DOHH2 (cell line): Measurements from ENCODE around the gene ING4.

Experiments used
- H3F3A ChIP-seq: fragments of 200-600 bp; sonication (generic), shearing (Covaris generic); 2 replicates; pipeline ENCODE4 v1.6.0; 2016; ENCODE audit warnings: antibody characterized with exemption, mild to moderate bottlenecking; ENCODE audit not compliant: control insufficient read depth, insufficient read depth
- H3K27ac ChIP-seq: fragments of 200-600 bp; sonication (generic); 2 replicates; pipeline ENCODE4 v1.5.1; 2014; ENCODE audit warnings: low read depth, mild to moderate bottlenecking, low read length, moderate library complexity
- H3K27me3 ChIP-seq: fragments of 200-600 bp; sonication (generic); 2 replicates; pipeline ENCODE4 v1.6.1; 2014; ENCODE audit warnings: mild to moderate bottlenecking, low read length, mixed read lengths; ENCODE audit not compliant: control insufficient read depth
- H3K36me3 ChIP-seq: fragments of 200-600 bp; sonication (generic); 2 replicates; pipeline ENCODE4 v1.6.1; 2014; ENCODE audit warnings: mild to moderate bottlenecking, low read length, moderate library complexity, mixed read lengths; ENCODE audit not compliant: control insufficient read depth
- H3K4me1 ChIP-seq: fragments of 200-600 bp; sonication (generic); 2 replicates; pipeline ENCODE4 v1.6.1; 2014; ENCODE audit warnings: mild to moderate bottlenecking, low read length, mixed read lengths; ENCODE audit not compliant: control insufficient read depth
- H3K4me2 ChIP-seq: fragments of 200-600 bp; sonication (generic); 2 replicates; pipeline ENCODE4 v1.6.0; 2014; ENCODE audit warnings: mild to moderate bottlenecking, low read length, moderate library complexity
- H3K4me3 ChIP-seq: fragments of 200-600 bp; sonication (generic); 2 replicates; pipeline ENCODE4 v1.5.1; 2014; ENCODE audit warnings: mild to moderate bottlenecking, low read length, mixed read lengths
- H3K79me2 ChIP-seq: fragments of 200-600 bp; sonication (generic); 2 replicates; pipeline ENCODE4 v1.6.1; 2014; ENCODE audit warnings: mild to moderate bottlenecking, low read length, mixed read lengths; ENCODE audit not compliant: control insufficient read depth
- H3K9me2 ChIP-seq: fragments of 200-600 bp; sonication (generic); replicated peaks from 2 replicates; pipeline ENCODE4 v1.6.1; 2014; ENCODE audit warnings: mild to moderate bottlenecking, low read length, mixed read lengths; ENCODE audit not compliant: control insufficient read depth
- H3K9me3 ChIP-seq: fragments of 200-600 bp; sonication (generic); 2 replicates; pipeline ENCODE4 v1.6.1; 2014; ENCODE audit warnings: antibody characterized with exemption, low read length, mixed read lengths; ENCODE audit not compliant: control insufficient read depth, insufficient read depth
- H4K20me1 ChIP-seq: fragments of 200-600 bp; sonication (generic); 2 replicates; pipeline ENCODE4 v1.6.0; 2014; ENCODE audit warnings: low read depth, mild to moderate bottlenecking, antibody characterized with exemption, low read length, moderate library complexity; ENCODE audit not compliant: control insufficient read depth, insufficient read depth
- CTCF ChIP-seq: fragments of 200-600 bp; sonication (generic); IDR thresholded peaks from one replicate; pipeline ENCODE4 v1.5.1; 2014; ENCODE audit warnings: antibody characterized with exemption, mild to moderate bottlenecking, low read depth, low read length; ENCODE audit not compliant: poor library complexity, severe bottlenecking
- EZH2phosphoT487 ChIP-seq: fragments of 200-600 bp; sonication (generic); IDR thresholded peaks from 2 replicates; pipeline ENCODE4 v1.6.1; 2017; ENCODE audit warnings: borderline replicate concordance, mild to moderate bottlenecking, antibody characterized with exemption, low read length, moderate library complexity, mixed read lengths

The ING4 gene

DNA sequence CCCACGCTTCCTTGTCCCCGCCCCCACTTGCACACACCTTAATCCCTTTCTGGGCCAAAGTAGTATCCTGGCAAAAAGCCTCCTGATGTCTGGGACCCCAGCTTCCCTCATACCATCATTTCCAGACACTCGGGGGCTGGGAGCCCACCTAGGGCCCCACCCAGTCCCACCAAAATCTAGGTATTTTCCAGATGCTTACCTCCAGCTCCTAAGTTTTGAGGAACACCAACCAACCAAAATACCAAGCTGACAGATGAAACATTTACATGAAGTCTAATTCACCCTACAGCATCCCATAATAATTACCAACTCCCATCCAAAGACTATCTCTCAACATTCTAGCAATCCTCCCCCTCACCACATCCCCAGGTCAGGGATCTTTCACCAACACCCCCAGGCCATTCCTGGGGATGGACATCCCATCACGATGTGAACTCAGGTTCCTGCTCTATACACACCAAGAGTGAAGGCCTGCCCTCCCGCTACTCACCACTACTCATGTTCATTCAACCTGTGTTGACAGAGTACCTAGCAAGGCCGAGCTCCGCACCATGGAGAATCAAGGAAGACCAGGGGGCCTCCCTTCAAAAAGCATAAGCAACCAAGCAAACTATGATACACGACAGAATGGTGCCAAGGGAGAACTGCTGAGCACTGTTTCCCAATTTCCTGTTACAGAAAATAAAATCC is 54.2 kb downstream of the ING4 start:
- Histone ChIP-seq H3K4me3 (no peak overlapping the region), H3K4me1 (peaks cover 63% of the 10 kb centered on the region), H3K79me2 (peaks cover 32% of the 10 kb centered on the region), H3K36me3 (peaks cover 25% of the 10 kb centered on the region), H3K9me2 (no peaks in the 10 kb centered on the region), H3F3A (peaks cover 38% of the 10 kb centered on the region), H3K9me3 (no peaks in the 10 kb centered on the region), H3K4me2 (no peak overlapping the region), H3K27me3 (no peaks in the 10 kb centered on the region), H4K20me1 (peaks cover 16% of the 10 kb centered on the region), H3K27ac (no peak overlapping the region)
- TF ChIP-seq EZH2phosphoT487 = no peak
- TF ChIP-seq CTCF = no peak

GRCh38 chr12:6607751-6608591 is 54.9 kb downstream of the ING4 start:
- peaks cover 33% of the 10 kb centered on the region for H3K36me3 ChIP-seq
- H3K27me3 ChIP-seq = no peaks in the 10 kb centered on the region
- H3K4me2 ChIP-seq = peak overlapping the region; percentile 45
- H3K9me2 ChIP-seq = no peaks in the 10 kb centered on the region
- peak overlapping the region; percentile 27; the same call in 1 of the 2 replicates for H3K27ac ChIP-seq
- peaks cover 39% of the 10 kb centered on the region for H3K79me2 ChIP-seq
- peaks cover 65% of the 10 kb centered on the region for H3K4me1 ChIP-seq
- no peaks in the 10 kb centered on the region for H3K9me3 ChIP-seq
- H4K20me1 ChIP-seq = peaks cover 21% of the 10 kb centered on the region
- H3K4me3 ChIP-seq = 0 out of 2 replicates have a peak overlapping the region, but pooled peaks have one; percentile 10
- H3F3A ChIP-seq = peaks cover 38% of the 10 kb centered on the region
- TF ChIP-seq EZH2phosphoT487 (no peak), CTCF (no peak)

GRCh38 chr12:6606331-6607131 is 56.4 kb downstream of the ING4 start:
- H3K36me3 ChIP-seq = peaks cover 47% of the 10 kb centered on the region
- peaks cover 56% of the 10 kb centered on the region for H3K4me1 ChIP-seq
- H3K9me3 ChIP-seq = no peaks in the 10 kb centered on the region
- H3K9me2 ChIP-seq = no peaks in the 10 kb centered on the region
- TF ChIP-seq CTCF = no peak
- no peak for TF ChIP-seq EZH2phosphoT487
- peak overlapping the region; percentile 95 for H3K4me3 ChIP-seq
- peaks cover 54% of the 10 kb centered on the region for H3K79me2 ChIP-seq
- H4K20me1 ChIP-seq = peaks cover 23% of the 10 kb centered on the region
- peak overlapping the region; percentile 73 for H3K27ac ChIP-seq
- no peaks in the 10 kb centered on the region for H3K27me3 ChIP-seq
- H3F3A ChIP-seq = peaks cover 32% of the 10 kb centered on the region
- peak overlapping the region; percentile 93 for H3K4me2 ChIP-seq
